GM18508 (cell line): Measurements from ENCODE around the gene REEP5.
"Not testable (repeated sequence)": the region's sequence is repeated elsewhere in the genome, so short reads cannot be mapped to it uniquely, and the experiment has no call there.

Source experiments
- ATAC-seq: cut with Tn5 transposase; IDR thresholded peaks from one replicate; pipeline ENCODE4 v1.9.1; 2021; ENCODE audit warnings: moderate number of reproducible peaks; ENCODE audit not compliant: insufficient read depth, unreplicated experiment

The REEP5 gene

DNA sequence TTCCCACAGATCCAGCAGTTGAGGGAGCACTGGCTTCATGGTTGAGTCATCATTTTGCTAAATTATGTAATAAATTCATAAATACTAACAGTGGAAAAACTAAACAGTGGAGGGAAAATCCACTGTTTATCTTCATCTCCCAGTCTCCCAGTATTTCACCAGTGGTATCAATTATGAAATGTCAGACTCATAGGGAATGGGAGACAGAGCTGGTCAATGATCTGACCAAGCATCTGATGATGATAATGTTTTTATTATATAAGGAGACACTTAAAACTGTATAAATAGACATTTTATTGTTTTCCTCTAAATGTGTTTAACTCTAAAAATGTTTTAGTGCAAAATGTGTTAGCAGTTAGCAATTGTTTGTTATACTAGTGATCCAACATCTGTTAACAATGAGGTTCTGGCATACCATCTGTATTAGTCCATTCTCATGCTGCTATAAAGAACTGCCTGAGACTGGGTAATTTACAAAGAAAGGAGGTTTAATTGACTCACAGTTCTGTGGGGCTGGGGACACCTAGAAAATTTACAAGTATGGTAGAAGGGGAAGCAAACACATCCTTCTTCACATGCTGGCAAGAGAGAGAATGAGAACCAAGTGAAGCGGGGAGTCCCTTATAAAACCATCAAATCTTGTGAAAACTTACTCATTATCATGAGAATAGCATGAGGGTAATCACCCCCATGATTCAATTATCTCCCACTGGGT lies 11.8 kb upstream of the REEP5 start:
- no peak for ATAC-seq

DNA sequence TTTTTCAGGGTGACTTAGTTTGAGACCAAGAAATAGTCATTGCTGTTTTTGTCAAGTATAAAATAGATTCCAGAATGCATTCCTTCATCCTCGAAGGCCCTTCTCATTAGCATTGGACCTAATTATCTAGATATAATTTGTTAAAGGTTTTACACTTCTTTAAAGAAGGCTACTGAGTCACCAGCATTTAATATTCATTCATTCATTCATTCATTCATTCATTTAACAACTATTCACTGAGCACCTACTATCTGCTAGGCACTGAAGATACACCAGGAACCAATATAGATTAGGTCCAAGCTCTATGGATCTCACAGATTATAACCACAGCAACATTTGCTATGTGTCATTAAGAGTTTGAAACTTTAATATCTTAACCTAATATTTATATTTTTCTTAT lies 11.1 kb upstream of the REEP5 start:
- no peak for ATAC-seq

DNA sequence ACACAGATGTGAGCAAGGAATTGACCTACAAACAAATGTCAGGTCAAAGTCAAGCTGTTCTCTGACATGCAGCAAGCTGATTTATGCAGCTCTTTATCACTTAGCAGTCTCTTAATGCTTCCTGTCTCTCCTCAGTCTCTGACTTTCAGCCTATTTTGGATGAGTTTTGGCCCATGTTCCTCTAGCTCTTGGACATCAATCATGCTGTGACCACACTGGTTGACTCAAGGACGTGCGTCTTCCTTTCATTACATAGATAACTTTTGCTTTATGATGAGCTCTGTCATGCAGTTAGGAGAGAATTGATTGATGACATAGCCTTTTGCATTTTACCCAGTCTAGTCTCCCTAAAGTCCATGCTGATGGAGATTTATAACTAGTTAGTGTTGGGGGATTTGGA lies 9.4 kb upstream of the REEP5 start:
- no peak for ATAC-seq

DNA sequence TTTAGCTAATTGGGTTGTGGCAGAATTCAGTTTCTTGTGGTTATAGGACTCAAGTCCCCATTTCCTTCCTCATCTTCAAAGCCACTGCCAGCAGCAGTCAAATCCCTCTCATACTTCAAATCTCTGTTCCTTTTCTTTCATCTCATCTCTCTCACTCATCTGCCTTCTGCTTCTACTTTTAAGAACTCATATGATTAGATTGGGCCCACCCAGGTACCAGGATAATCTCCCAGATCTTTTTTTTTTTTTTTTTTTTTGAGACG lies 8.0 kb upstream of the REEP5 start:
- peak; percentile 37 for ATAC-seq

DNA sequence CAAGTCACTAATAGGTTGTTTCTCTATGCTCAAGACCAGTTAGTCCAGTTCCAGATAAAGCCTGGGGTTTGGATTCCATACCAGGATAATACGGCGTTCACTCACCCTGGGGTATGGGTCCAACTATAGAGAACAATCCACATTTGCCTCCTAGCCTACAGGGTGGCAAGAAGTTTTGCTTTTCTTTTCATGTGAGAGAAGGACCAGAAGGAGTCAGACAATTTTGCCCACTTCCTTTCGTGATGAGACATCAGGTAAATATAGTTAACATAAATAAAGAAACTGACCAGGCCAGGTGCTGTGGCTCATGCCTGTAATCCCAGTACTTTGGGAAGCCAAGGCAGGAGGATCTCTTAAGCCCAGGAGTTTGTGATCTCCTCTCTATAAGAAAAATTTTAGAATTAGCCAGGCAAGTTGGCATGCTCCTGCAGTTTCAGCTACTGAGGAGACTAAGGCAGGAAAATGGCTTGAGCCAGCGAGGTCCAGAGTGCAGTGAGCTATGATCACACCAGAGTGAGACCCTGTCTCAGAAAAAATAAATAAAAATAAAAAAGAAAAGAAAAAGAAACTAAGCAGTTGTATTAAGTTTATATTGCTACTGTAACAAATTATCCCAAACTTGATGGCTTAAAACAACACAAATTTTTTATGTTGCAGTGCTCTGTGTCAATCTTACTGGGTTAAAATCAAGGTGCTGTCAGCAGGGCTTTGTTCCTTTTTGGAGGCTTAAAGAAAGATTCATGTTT lies 7.5 kb upstream of the REEP5 start:
- ATAC-seq: peak; percentile 73

- ATAC-seq: no peak
Observed at GRCh38 chr5:112923988-112924387, 2.0 kb upstream of the REEP5 start.

DNA sequence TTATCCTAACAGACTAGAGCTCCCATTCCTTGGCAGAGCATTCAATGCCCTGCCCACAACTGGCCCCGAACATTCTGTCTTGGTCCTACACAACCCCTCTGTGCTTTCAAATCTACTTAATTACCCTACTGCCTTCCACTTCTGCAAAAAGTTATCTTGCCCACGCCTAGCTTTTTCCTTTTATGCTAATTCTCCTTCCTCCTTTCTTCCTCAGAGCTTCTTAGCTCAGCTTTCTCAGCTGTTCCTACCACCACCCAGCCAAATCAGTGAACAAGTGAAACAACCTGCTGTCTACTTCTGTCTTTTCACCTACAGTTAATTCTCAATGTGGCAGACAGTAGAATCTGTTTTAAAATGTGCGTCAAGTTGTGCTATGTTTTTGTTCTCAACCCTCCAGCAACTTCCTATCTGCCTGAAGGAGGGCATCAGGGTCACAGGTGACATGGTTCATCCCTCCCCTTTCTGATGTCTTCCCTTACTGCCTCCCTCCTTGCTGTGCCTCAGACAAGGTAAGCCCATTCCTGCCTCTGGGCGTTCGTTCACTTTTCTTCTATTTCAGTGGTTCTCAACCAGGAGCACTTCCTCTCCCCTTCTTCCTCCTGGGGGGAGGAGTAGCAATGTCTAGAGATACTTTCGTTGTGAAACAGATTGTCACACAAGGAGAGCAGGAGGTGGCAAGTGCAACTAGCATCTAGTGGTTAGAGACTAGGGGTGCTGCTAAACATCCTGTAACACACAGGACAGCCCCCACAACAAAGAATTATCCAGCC lies 1.3 kb upstream of the REEP5 start:
- peak; percentile 40 for ATAC-seq

DNA sequence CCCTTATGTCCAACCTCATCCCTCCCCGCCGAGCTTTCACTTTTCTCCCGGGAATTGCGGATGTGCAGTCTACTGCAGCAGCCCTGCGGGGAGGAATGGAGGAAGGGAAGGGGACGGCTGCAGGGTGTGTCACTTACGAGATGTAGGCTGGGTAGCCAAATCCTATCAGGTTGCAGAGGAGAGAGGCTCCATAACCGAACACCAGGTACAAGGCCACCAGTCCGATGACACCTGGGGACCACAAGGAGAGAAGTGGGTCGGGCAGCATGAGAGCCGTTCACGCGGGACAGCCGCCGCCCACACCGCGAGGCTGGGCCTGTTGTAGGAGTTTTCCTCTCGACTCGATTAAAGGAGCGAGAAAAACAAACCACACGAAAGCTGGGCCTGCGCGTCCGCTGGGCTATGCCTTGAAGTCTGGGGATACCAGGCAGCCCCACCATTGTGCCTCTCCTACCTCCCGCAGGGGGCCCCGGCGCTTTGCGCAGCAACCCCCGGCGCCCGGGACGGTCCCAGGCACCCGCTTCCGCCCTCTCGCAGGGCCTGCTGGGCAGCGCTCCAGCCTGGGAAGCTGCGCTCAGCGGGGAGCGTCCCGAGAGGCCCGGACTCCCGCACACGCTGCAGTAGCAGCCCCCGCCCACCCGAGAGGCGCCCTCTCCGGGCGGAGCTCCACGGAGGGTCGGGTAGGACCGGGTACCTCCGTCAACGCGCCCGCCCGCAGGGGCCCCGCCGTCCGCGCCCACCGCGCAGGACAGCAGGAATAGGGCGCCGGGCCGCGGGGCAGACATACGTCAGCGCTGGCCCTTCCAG lies 798 bp downstream of the REEP5 start:
- ATAC-seq: no peak

- no peak for ATAC-seq
Observed at GRCh38 chr5:112919972-112920371, 2.1 kb downstream of the REEP5 start.

DNA sequence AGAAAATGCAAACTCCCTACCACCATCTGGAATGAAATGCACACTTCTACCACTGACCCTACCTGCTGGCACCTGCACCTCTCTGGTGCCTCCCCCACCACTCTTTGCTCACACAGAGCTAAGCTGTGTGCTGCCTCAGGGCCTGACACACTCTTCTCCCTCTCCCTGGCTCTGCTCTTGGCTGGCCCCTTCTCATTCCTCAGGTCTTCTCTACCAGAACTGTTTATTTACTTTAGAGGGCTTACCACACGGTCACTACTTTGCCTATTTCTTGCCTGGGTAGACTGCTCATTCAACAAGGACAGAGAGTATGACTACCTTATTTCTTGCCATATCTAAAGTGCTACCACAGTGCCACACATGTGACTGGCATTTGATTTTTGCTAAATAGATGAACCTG lies 3.3 kb downstream of the REEP5 start:
- no peak for ATAC-seq

GRCh38 chr5:112918136-112918535 lies 3.9 kb downstream of the REEP5 start:
- ATAC-seq: no peak

- no peak for ATAC-seq
Observed at GRCh38 chr5:112917453-112917995, 4.5 kb downstream of the REEP5 start.

DNA sequence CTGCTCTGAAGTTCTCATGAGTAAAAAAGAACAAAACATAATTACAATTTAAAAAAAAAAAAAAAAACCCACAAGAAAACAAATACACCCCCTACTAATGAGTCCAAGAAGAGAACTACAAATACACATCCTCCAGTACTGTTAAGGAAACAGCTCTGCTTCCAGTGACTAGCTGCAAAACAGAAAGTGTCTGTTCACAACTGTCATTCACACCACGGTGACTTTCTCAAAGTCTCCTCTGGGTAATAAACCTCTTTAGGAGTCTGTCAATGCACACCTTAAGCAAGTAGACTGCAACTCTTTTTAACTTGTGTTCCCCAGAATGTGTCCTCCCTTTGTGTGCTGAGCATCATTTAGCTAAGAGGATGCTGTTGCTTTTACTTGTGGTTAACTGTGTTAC lies 6.2 kb downstream of the REEP5 start:
- ATAC-seq: peak; percentile 41

- no peak for ATAC-seq
Observed at GRCh38 chr5:112914584-112914983, 7.4 kb downstream of the REEP5 start.

DNA sequence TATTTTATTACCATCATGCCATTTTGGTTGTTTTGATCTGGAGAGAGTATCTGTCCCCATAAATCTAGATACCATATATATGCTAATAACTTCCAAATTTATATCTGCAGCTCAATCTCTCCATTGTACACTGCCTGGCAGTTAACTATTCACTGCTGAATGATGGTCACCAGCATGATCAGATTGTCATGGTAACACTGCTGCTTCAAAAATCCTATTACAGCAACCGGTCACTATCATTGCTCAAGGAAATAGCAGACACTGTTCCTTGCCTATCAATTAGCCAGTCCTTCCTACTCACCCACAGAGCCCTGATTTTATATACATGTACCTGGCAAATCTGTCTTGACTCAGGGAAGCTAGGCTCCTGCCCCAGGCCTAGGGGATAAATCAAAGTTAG lies 11.5 kb downstream of the REEP5 start:
- no peak for ATAC-seq

DNA sequence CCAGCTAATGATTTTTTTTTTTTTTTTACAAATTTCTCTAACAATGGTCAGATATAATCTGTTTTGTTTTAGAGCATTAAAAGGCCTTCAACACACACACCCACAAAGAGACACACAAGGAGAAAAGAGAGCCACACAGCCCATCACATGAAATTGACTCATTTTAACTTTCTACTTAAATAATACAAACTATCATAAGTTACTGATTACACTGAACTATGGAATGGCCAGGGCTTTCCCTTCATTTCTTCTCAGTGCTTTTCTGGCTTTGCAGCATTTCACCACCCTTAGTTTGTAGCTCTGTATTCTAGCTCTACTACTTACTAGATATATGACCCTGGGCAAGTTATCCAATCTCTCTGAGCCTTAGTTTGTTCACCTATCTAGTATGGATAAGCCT lies 13.2 kb downstream of the REEP5 start:
- ATAC-seq: no peak

GRCh38 chr5:112907166-112907631 lies 14.8 kb downstream of the REEP5 start:
- ATAC-seq: no peak

DNA sequence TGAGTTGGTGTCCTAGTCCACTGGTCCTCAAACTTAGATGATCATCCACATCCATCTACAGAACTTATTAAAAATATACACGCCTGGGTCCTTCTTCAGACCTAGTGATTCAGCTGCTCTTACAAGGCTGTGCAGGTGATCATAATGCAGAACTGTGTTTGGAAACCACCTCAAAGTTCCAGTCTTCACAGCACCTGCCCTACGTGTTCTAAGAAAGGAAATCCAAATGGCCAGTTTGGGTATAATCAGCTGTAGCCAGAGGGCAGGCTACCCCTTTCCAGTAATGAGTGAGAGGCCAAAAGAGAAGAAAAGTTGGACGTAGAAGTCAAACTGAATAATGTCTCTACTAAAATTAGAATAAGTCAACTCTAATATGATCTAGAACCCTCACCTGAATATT lies 15.4 kb downstream of the REEP5 start:
- no peak for ATAC-seq

- not testable (repeated sequence) for ATAC-seq
Observed at GRCh38 chr5:112904996-112905395, 17.0 kb downstream of the REEP5 start.

DNA sequence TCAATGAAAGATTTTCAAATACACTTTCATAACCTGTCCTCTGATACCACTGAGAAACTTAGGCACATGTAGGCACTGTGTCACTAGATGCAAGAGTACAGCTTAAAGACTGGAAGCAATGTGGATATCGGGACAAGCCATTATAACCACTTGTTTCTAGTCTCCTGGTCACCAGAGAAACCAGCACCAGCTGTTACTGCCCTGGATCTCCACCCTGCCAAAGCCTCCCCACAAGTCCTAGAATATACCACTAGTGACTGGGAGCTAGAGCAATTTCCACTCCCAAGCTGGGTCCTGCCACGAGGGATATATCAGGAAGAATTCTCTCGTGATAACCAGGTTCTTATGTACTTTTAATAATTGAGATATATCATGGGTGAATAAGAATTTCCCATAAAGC lies 19.5 kb downstream of the REEP5 start:
- ATAC-seq: no peak
